GM12878 (cell line): Measurements from ENCODE around the gene RPS10. TPM values are rescaled to one million over a fixed set of nuclear protein-coding genes. Genes with fewer than 3 reads are reported as not detected.

Source experiments
- ATAC-seq: fragments of 200-7000 bp; cut with Tn5 transposase; 3 replicates; pipeline ENCODE4 v1.9.1; 2020; ENCODE audit warnings: mild to moderate bottlenecking, moderate library complexity
- BruUV-seq: library from RNA; stranded (reverse); fragments of 400-500 nt; replicated peaks from 2 replicates; lab custom pipeline; 2021; lab: Mats Ljungman, UMichigan
- CTCF ChIA-PET: fragments of 300-600 bp; sonication (Branson Sonifier 250); formaldehyde crosslinking; extraction: SDS; loops from one replicate; lab custom pipeline; 2021; ENCODE audit warnings: inconsistent platforms; lab: Yijun Ruan, JAX
- POLR2A ChIA-PET: fragments of 350-600 bp; formaldehyde crosslinking; extraction: SDS; loops from one replicate; lab custom pipeline; 2021; ENCODE audit warnings: inconsistent platforms; lab: Charles Lee
- RAD21 ChIA-PET: fragments of 300-600 bp; sonication (Branson Sonifier 250); formaldehyde crosslinking; loops from one replicate; lab custom pipeline; 2023; ENCODE audit warnings: antibody characterized with exemption; ENCODE audit not compliant: unreplicated experiment; lab: Charles Lee
- SMC1A ChIA-PET: fragments of 300-600 bp; sonication (Branson Sonifier 250); formaldehyde crosslinking; loops from one replicate; lab custom pipeline; 2023; ENCODE audit not compliant: unreplicated experiment, uncharacterized antibody; lab: Charles Lee
- DNase-seq: peaks from one replicate; pipeline ENCODE4 v3.0.0-alpha.2; 2011; ENCODE audit warnings: low read depth, low spot score
- FAIRE-seq: peaks from 3 replicates; lab custom pipeline; 2011; peaks lifted over from hg19 to GRCh38; lab: Jason Lieb, UNC
- H2AFZ ChIP-seq: 2 replicates; pipeline ENCODE4 v1.6.0; 2011; ENCODE audit warnings: low read depth, low read length, control low read depth; ENCODE audit not compliant: control insufficient read depth
- H3K27ac ChIP-seq: 2 replicates; pipeline ENCODE4 v1.5.1; 2011; ENCODE audit warnings: control low read depth; ENCODE audit not compliant: control insufficient read depth, insufficient read depth
- H3K27me3 ChIP-seq, 2 experiments: replicated peaks in 1 of 2; 2 replicates each; pipeline versions ENCODE4 v1.6.0 to v1.6.1; 2011; ENCODE audit warnings: low read length in 1 of 2; ENCODE audit not compliant: control insufficient read depth in 2 of 2, insufficient read depth in 2 of 2
- H3K36me3 ChIP-seq, 2 experiments: 2 replicates each; pipeline ENCODE4 v1.5.1; 2011; ENCODE audit warnings: low read length in 1 of 2; ENCODE audit not compliant: control insufficient read depth in 2 of 2, insufficient read depth in 2 of 2
- H3K4me1 ChIP-seq: 2 replicates; pipeline ENCODE4 v1.6.1; 2011; ENCODE audit warnings: mild to moderate bottlenecking, low read length, moderate library complexity, mixed read lengths; ENCODE audit not compliant: control insufficient read depth, insufficient read depth
- H3K4me2 ChIP-seq: 2 replicates; pipeline ENCODE4 v1.6.0; 2011; ENCODE audit warnings: control low read depth; ENCODE audit not compliant: control insufficient read depth, insufficient read depth
- H3K4me3 ChIP-seq: fragments of 200-600 bp; sonication (generic); 2 replicates; pipeline ENCODE4 v1.5.1; 2016
- H3K79me2 ChIP-seq: 2 replicates; pipeline ENCODE4 v1.6.0; 2011; ENCODE audit warnings: low read length; ENCODE audit not compliant: control insufficient read depth, insufficient read depth
- H3K9ac ChIP-seq: 2 replicates; pipeline ENCODE4 v1.8.0; 2011; ENCODE audit warnings: low read length, control low read depth, mixed read lengths; ENCODE audit not compliant: control insufficient read depth, insufficient read depth
- H3K9me3 ChIP-seq: replicated peaks from 3 replicates; pipeline ENCODE4 v1.5.1; 2011; ENCODE audit warnings: mild to moderate bottlenecking, low read length; ENCODE audit not compliant: control insufficient read depth, insufficient read depth
- H4K20me1 ChIP-seq: 2 replicates; pipeline ENCODE4 v1.6.0; 2011; ENCODE audit not compliant: control insufficient read depth, insufficient read depth
- CREB1 ChIP-seq: IDR thresholded peaks from 2 replicates; pipeline ENCODE4 v1.6.1; 2012; ENCODE audit warnings: low read depth, mild to moderate bottlenecking, inconsistent platforms
- CREM ChIP-seq: IDR thresholded peaks from 2 replicates; pipeline ENCODE4 v1.6.1; 2014; ENCODE audit warnings: antibody characterized with exemption, low read depth
- EED ChIP-seq: sonication (generic); IDR thresholded peaks from 2 replicates; pipeline ENCODE4 v1.6.1; 2016; ENCODE audit warnings: antibody characterized with exemption, low read depth
- GATAD2B ChIP-seq: fragments of 450-650 bp; conservative IDR thresholded peaks from 2 replicates; pipeline ENCODE4 v1.6.1; 2017; ENCODE audit warnings: low read depth, mild to moderate bottlenecking, moderate library complexity
- HDGF ChIP-seq: fragments of 450-650 bp; IDR thresholded peaks from 2 replicates; pipeline ENCODE4 v1.6.1; 2016; ENCODE audit warnings: antibody characterized with exemption
- NFYB ChIP-seq: IDR thresholded peaks from 2 replicates; pipeline ENCODE4 v1.6.1; 2011; ENCODE audit warnings: low read depth, mild to moderate bottlenecking, low read length, improper control_type of control experiment, moderate library complexity; ENCODE audit not compliant: insufficient read depth
- NR2F1 ChIP-seq: fragments of 450-650 bp; conservative IDR thresholded peaks from 2 replicates; pipeline ENCODE4 v1.6.1; 2017; ENCODE audit warnings: mild to moderate bottlenecking
- PAX5 ChIP-seq: IDR thresholded peaks from 2 replicates; pipeline ENCODE4 v1.6.1; 2011; ENCODE audit warnings: low read depth, low read length, borderline replicate concordance
- SPI1 ChIP-seq: IDR thresholded peaks from 2 replicates; pipeline ENCODE4 v1.6.1; 2011; ENCODE audit warnings: low read depth, mild to moderate bottlenecking, low read length, moderate library complexity, borderline replicate concordance; ENCODE audit not compliant: insufficient read depth
- WGBS: methylation state at CpG from one replicate; pipeline ENCODE4 v1.1.6; 2016; ENCODE audit warnings: low lambda C conversion rate; ENCODE audit not compliant: insufficient replicate concordance, insufficient coverage; ENCODE audit errors: missing lambda C conversion rate; 5-methylcytosine and 5-hydroxymethylcytosine counted together
- in situ Hi-C: fragments of 300-500 bp; cut with MboI; formaldehyde crosslinking; loops from 9 replicates; pipeline ENCODE4 v1.14.3; 2018; ENCODE audit warnings: mixed read lengths
- intact Hi-C: fragments of 100-400 bp; cut with micrococcal nuclease; formaldehyde crosslinking; loops from one replicate; pipeline ENCODE4 v1.14.2; 2022; ENCODE audit not compliant: unreplicated experiment
- polyA plus RNA-seq, 11 experiments: library from polyadenylated mRNA; depleted of rRNA in 4 of 11; unstranded in 6 of 11; stranded (reverse) in 5 of 11; fragments of >200 nt; fragmentation: Nextera tagmentation in 4 of 11; fragmentation: Illumina TruSeq in 1 of 11; extraction: Ambion mirVana in 4 of 11; extraction: Trizol in 1 of 11; gene quantifications; 1 replicate in 1 of 11; 2 replicates in 10 of 11; pipeline versions ENCODE4 v1.2.1 to v1.2.3, GENCODE V29; 2011 to 2016; ENCODE audit warnings: inconsistent platforms in 2 of 11, missing spikeins in 2 of 11, low read depth in 1 of 11
- total RNA-seq, 4 experiments: library from RNA; depleted of rRNA in 3 of 4; stranded (reverse); fragments of >200 nt in 3 of 4; fragmentation: Illumina TruSeq in 1 of 4; extraction: Trizol in 1 of 4; gene quantifications; 2 replicates each; pipeline versions ENCODE4 v1.2.1 to v1.2.3, GENCODE V29; 2013 to 2021
- TF ChIP-seq, protein P1 (sequence below): IDR thresholded peaks from 2 replicates; pipeline ENCODE4 v1.6.1; 2011; ENCODE audit warnings: low read depth, low read length, improper control_type of control experiment, borderline replicate concordance

The RPS10 gene
- total and polyA plus RNA-seq, 10 of the 15 experiments (the other 5 are each of a cell fraction or from before 2014, with no cell fraction given): 1,546 to 3,970 (median 2,813) TPM

GRCh38 chr6:34441526-34441925 is 15.7 kb upstream of the RPS10 start:
- DNase-seq (no peak), ATAC-seq (no peak; the same call in 2 of the 3 replicates), FAIRE-seq (peak; percentile 56)
- intact Hi-C loops: no loop called here
- H3K27me3 ChIP-seq: no peaks in the 10 kb centered on the region
- no peaks in the 10 kb centered on the region for H4K20me1 ChIP-seq
- H3K4me2 ChIP-seq: no peak overlapping the region
- in situ Hi-C loops: no loop called here
- SMC1A ChIA-PET: no interaction called here
- no peak overlapping the region for H3K9ac ChIP-seq
- POLR2A ChIA-PET: no interaction called here
- no peak overlapping the region for H3K27ac ChIP-seq
- CTCF ChIA-PET: interaction anchor here (0.6 kb wide), 1 partner anchor 160 kb away, joined by 3 read pairs; no protein-coding TSS in a partner anchor
- H3K79me2 ChIP-seq: no peaks in the 10 kb centered on the region
- peak overlapping the region; percentile 12; the same call in 1 of the 2 replicates for H2AFZ ChIP-seq
- no peaks in the 10 kb centered on the region for H3K36me3 ChIP-seq
- 11% methylated on average over 5 of the region's 5 CpGs for WGBS
- no TSS peak for BruUV-seq
- RAD21 ChIA-PET: no interaction called here
- no peak overlapping the region for H3K4me3 ChIP-seq
- H3K4me1 ChIP-seq: no peaks in the 10 kb centered on the region
- no peaks in the 10 kb centered on the region for H3K9me3 ChIP-seq
- TF ChIP-seq NR2F1 (0 out of 2 replicates have a peak, but pooled peaks have one; percentile 35), GATAD2B (no peak), PAX5 (no peak), CREB1 (no peak)
- TF ChIP-seq, protein P1, sequence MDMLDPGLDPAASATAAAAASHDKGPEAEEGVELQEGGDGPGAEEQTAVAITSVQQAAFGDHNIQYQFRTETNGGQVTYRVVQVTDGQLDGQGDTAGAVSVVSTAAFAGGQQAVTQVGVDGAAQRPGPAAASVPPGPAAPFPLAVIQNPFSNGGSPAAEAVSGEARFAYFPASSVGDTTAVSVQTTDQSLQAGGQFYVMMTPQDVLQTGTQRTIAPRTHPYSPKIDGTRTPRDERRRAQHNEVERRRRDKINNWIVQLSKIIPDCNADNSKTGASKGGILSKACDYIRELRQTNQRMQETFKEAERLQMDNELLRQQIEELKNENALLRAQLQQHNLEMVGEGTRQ: no peak

DNA sequence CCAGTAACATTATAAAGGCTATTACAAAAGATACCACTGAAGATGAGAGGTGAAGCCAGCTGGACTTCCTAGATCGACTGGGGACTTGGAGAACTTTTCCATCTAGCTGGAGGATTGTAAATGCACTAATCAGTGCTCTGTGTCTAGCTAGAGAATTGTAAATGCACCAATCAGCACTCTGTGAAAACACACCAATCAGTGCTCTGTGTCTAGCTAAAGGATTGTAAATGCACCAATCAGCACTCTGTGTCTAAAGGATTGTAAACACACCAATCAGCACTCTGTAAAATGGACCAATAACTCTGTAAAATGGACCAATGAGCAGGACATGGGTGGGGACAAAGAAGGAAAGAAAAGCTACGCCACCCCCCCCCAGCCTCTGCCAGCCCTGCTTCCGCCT is 13.6 kb upstream of the RPS10 start:
- no peak for DNase-seq
- FAIRE-seq: no peak
- ChIA-PET RAD21 (no interaction called here), POLR2A (no interaction called here), SMC1A (interaction anchor here (0.6 kb wide), 1 partner anchor 1134 kb away, joined by 3 read pairs; no protein-coding TSS in a partner anchor), CTCF (no interaction called here)
- Histone ChIP-seq H3K4me1 (no peaks in the 10 kb centered on the region), H3K79me2 (no peaks in the 10 kb centered on the region), H4K20me1 (no peaks in the 10 kb centered on the region), H3K27ac (no peak overlapping the region), H2AFZ (no peak overlapping the region), H3K27me3 (no peaks in the 10 kb centered on the region), H3K4me3 (no peak overlapping the region), H3K4me2 (no peak overlapping the region), H3K9ac (no peak overlapping the region), H3K36me3 (no peaks in the 10 kb centered on the region), H3K9me3 (no peaks in the 10 kb centered on the region; the same call in 2 of the 3 replicates)
- TF ChIP-seq HDGF (no peak), NFYB (peak; percentile 73; the same call in 1 of the 2 replicates), CREM (no peak), SPI1 (no peak), EED (no peak)
- WGBS: 73% methylated on average over 1 of the region's 3 CpGs
- intact Hi-C loops (no loop called here), in situ Hi-C loops (no loop called here)
- ATAC-seq: no peak
- BruUV-seq: no TSS peak
